T-helper 2 cell (primary cell): Measurements from ENCODE around the gene KCNH8.
"Not testable (repeated sequence)": the region's sequence is repeated elsewhere in the genome, so short reads cannot be mapped to it uniquely, and the experiment has no call there.

Experiments
- DNase-seq, 5 experiments: peaks; one replicate each; pipeline versions ENCODE4 v3.0.0 to v3.0.0-alpha.2; 2012 to 2022

KCNH8 gene

GRCh38 chr3:19183584-19183983 lies 35.3 kb downstream of the KCNH8 start:
- DNase-seq, result peak in 1 of 5 experiments; percentile 86

GRCh38 chr3:19190126-19190525 lies 41.8 kb downstream of the KCNH8 start:
- DNase-seq, result peak in 1 of 5 experiments; percentile 4

GRCh38 chr3:19190602-19191001 lies 42.3 kb downstream of the KCNH8 start:
- DNase-seq, result peak in 1 of 5 experiments; percentile 93

GRCh38 chr3:19199131-19199530 lies 50.8 kb downstream of the KCNH8 start:
- DNase-seq, result no peak

- DNase-seq, result no peak
Observed at GRCh38 chr3:19202303-19202702, 54.0 kb downstream of the KCNH8 start.

GRCh38 chr3:19202754-19203153 lies 54.4 kb downstream of the KCNH8 start:
- no peak for DNase-seq

GRCh38 chr3:19206540-19206939 lies 58.2 kb downstream of the KCNH8 start:
- DNase-seq, result no peak

- peak in 1 of 5 experiments; percentile 6 for DNase-seq
Observed at GRCh38 chr3:19213603-19214220, 65.4 kb downstream of the KCNH8 start.

- no peak for DNase-seq
Observed at GRCh38 chr3:19215427-19215826, 67.1 kb downstream of the KCNH8 start.

- DNase-seq, result no peak
Observed at GRCh38 chr3:19216669-19217337, 68.5 kb downstream of the KCNH8 start.

GRCh38 chr3:19220311-19220710 lies 72.0 kb downstream of the KCNH8 start:
- no peak for DNase-seq

GRCh38 chr3:19221081-19221480 lies 72.8 kb downstream of the KCNH8 start:
- no peak for DNase-seq

- no peak for DNase-seq
Observed at GRCh38 chr3:19226479-19226878, 78.2 kb downstream of the KCNH8 start.

GRCh38 chr3:19228167-19228566 lies 79.9 kb downstream of the KCNH8 start:
- DNase-seq, result no peak

GRCh38 chr3:19229086-19229485 lies 80.8 kb downstream of the KCNH8 start:
- no peak for DNase-seq

- DNase-seq, result not testable (repeated sequence)
Observed at GRCh38 chr3:19229881-19230280, 81.6 kb downstream of the KCNH8 start.

GRCh38 chr3:19231792-19232461 lies 83.6 kb downstream of the KCNH8 start:
- no peak for DNase-seq

- no peak for DNase-seq
Observed at GRCh38 chr3:19232566-19232965, 84.3 kb downstream of the KCNH8 start.

GRCh38 chr3:19233882-19234784 lies 85.8 kb downstream of the KCNH8 start:
- DNase-seq, result not testable (repeated sequence)

GRCh38 chr3:19248143-19248542 lies 99.8 kb downstream of the KCNH8 start:
- DNase-seq, result no peak

- DNase-seq, result no peak
Observed at GRCh38 chr3:19248767-19249166, 100.5 kb downstream of the KCNH8 start.

GRCh38 chr3:19250959-19251610 lies 102.8 kb downstream of the KCNH8 start:
- peak in 1 of 5 experiments; percentile 15 for DNase-seq
